GM18870 (cell line): ENCODE results near the gene PRKCE.

Source experiments
- ATAC-seq: cut with Tn5 transposase; IDR thresholded peaks from one replicate; pipeline ENCODE4 v1.9.1; 2021; ENCODE audit warnings: moderate library complexity; ENCODE audit not compliant: unreplicated experiment

The PRKCE gene

DNA sequence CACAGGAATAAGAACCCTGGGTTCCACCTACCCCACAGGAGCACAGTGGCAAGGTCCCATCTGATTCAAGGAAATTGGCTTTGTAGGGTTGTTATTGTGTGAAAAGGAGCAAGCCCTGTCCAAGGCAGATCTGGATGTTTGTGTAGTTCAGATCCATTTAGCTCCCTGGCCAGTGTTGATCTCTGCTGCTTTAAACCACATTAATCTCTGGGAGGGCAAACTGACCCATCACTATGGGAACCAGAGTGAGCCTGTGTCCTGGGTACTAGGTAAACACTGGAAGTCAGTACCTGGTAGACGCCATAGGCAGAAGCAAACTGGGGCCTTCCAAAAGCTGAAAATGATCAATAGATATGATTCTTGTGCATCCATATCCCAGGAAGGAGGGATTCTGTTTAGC lies 374.2 kb downstream of the PRKCE start:
- ATAC-seq = no peak

DNA sequence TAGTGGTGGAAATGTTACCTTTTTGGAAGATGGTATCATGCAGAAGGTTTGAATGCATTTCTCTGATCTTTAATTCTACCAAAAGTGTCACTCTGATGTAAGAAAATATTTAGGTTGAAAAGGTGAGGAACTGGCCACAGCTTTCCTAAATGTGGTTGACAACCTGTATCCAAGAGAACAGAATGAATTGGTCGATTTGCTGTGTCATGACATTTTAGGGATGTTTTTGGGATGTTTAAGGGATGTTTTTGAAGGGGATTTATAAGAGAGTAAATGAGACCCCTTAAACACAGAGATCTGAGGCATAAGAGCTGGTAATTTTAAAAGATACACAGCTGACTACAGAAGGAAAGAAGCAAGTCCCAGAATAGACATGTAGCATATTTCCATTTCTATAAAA lies 375.0 kb downstream of the PRKCE start:
- no peak for ATAC-seq

GRCh38 chr2:46029332-46029811 lies 377.9 kb downstream of the PRKCE start:
- ATAC-seq = no peak

DNA sequence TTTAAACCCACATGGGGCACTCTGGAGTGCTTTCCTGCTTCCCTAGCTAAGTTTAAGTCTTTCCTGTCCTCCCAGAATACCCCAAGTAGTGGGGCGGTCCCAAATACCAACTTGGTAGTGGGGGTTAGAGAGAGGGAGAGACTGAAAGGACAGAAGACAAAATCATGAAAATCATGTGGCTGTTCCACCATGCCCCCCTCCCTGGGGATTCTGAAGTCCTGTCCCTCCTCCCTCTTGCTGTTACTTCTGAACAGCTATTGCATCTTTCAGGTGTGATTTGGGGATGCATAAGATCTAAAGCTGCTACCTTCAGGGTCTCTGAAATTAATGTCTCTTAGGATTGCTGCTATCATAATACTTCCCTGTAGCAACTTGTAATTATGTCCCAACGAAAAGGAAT lies 378.9 kb downstream of the PRKCE start:
- ATAC-seq = no peak

GRCh38 chr2:46032161-46032813 lies 380.8 kb downstream of the PRKCE start:
- no peak for ATAC-seq

DNA sequence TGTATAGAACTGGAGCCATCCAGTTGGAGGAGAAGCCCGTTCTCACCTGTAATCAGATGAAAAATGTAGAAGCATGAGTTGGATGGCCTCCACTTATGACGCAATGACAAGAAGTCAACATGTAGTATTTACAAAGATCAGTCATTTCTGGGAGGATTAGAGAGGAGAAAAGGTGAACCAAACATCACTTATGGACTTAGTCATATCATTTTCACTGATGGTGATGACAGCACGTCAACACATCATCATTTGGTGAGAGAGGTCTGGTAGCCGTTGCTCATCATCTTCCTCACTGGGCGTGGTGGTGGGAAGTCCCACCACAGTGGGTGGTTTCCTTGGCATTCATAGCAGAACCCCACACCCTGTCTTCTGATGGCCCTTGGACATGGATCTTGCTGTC lies 381.5 kb downstream of the PRKCE start:
- no peak for ATAC-seq

DNA sequence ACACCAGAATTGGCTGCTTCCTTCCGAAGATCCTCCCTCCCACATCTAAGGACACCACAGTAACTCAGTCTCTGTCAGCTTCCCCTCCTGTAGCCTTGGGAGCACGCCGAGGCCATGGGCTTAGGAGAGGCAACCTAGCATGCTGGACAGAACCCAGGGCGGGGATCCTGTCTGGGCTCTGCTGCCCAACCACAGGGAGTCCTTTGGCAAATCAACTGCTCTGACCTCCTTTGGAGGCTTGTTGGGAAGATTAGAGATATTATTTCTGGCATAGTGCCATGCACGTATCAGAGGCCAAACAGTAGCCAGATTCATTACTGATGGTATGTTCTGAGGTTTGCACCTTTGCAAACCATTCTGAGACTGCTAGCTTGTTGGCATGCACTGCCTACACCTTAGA lies 383.1 kb downstream of the PRKCE start:
- no peak for ATAC-seq

GRCh38 chr2:46036929-46037328 lies 385.5 kb downstream of the PRKCE start:
- no peak for ATAC-seq

- ATAC-seq = no peak
Measured at GRCh38 chr2:46039543-46040303, 388.2 kb downstream of the PRKCE start.

DNA sequence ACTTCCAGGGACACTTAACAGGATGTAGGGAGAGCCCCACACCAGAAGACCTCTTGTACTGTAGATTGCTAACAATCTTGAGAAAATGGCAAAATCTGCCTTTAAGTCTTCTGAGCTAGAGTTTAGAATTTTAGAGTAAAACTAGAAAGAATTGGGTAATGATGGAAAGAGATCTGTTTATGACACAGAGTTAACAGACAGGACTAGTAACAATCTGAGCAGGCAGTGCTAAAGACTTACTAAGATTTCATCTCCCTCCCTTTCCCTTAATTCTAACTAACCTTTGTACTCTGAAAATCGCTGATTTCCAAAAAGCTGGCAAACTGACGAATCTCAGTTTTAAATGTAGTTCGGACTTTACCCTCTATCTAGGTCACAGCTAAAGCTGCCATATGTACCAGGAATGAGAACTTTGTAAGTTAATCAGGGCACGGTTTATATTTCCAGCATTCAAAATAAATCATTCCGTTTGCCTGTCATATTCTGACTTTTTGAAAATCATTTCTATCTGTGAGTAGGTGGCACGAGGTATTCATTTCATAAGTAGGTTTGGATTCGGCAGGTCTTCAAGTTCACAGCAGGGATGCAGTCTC lies 389.2 kb downstream of the PRKCE start:
- no peak for ATAC-seq

DNA sequence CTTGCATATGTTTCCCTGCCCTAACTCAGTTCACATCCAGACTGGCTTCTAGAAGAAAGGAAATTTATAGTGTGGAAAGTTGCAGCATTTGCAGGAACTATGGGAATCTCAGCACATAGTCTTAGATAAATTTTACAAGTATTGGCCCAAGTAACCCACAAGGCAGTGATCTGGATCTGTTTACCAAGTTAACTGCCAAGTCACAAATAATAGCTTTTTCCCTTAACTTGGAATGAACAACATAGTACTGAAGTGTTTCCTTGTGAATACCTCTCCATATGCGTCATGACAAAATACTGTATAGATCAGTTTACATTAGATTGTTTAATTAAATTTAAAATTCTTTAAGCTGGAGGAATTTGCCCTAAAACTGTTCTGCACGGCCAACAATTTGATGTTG lies 390.0 kb downstream of the PRKCE start:
- ATAC-seq = no peak

- no peak for ATAC-seq
Measured at GRCh38 chr2:46042207-46042637, 390.7 kb downstream of the PRKCE start.

DNA sequence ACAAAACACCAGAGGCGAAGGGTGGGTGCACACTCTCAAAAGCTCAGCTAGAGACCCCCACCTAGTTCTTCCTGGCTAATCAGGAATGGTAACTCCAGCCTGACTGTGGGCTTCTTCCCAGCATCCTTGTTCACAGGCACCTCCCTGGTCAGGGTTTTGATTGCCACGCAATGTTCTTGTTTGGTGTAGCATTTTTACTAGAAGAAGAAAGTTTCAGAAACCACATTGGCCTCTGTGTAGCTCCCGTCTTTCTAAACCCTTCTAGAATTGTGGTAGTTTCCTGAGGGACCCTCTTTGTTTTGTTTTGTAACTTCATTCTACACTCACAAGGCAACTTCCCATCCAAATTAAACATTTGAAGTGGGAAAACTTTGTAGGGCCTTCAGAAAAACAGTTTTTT lies 391.2 kb downstream of the PRKCE start:
- no peak for ATAC-seq

- no peak for ATAC-seq
Measured at GRCh38 chr2:46045888-46046287, 394.4 kb downstream of the PRKCE start.

- no peak for ATAC-seq
Measured at GRCh38 chr2:46047290-46047689, 395.8 kb downstream of the PRKCE start.

- ATAC-seq = no peak
Measured at GRCh38 chr2:46048693-46049092, 397.2 kb downstream of the PRKCE start.

DNA sequence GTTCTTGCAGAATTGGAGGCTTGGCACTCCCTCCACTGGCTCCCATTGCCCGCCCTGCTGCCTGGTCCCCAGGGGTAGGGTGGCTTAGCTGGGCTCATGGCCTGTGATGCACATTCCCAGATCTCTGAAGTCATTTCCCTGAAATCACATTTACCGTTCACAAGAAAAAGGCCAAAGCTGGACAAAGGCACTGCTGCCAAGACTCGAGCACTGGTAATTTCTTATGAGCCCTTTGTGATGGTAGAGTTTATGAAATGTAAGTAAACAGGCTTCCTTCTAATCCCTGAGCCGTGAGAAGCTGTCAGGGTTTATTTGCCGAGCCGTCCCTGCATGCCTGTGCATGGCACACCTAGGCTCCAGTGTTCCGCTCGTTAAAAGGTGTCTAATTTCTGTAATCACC lies 398.6 kb downstream of the PRKCE start:
- ATAC-seq = no peak

DNA sequence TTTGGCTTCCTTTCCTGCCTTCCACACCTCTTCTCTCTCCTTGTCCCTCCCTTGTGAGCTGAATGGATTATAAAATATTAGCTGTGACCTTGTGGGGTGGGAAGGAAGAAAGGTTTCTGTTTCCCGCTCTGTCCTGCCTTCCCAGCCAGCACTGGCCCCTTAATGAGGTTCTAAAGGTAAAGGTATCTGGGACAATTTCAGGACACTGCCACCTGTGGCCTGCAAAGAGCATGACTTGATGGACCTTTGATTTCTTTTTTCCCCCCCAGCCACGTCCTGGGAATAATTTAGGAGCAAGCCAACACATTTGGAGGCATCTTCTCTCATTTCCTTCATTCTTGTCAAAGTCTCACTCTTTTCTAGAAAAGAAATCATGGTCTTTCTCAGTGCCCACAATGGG lies 399.0 kb downstream of the PRKCE start:
- ATAC-seq = no peak

DNA sequence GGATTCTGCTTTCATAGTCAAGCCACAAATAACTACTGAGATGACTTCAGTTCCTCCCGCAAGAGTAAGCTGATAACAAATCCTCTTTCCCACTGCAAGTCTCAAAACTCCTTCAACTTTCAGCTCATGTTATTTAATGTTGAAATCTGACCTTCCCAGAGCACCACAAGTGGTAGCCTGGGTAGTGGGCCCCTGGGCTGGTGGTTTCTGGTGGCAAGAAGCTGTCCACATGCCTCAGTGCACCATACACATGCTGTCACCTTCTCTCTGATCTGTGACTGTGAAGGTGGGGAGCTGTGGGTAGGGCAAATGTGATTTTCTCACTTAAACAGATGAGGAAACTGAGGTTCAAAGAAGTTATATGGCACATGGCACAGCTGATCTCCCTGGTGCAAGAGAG lies 399.6 kb downstream of the PRKCE start:
- no peak for ATAC-seq

DNA sequence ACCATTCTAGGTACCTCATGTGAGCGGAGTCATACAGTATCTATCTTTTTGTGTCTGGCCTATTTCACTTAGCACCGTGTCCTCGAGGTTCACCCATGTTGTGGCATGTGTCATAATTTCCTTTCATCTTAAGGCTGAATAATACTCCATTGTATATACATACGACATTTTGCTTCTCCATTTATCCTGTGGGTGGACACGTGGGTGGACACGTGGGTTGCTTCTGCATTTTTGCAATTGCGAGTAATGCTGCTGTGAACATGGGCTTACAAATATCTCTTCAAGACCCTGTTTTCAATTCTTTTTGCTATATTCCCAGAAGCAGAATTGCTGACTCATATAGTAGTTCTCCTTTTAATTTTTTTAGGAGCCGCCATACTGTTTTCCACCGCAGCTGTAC lies 402.1 kb downstream of the PRKCE start:
- no peak for ATAC-seq

DNA sequence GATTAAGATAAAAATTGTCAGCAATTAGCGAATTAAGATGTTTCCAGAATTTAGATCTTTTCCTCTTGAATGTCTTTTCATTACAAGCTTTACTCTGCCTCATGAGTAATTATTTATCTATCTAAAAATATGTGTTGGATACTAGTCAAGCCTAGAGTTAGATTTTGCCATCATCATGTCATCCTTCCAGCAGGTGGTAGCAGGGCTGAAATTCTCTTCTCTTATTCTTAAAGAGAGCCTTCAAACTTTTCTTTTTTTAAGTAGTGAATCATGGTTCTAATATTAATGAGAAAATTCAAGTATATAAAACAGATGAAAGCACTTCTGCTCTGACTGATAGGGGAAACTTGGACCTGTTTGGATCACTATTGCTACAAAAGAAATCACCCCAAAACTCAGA lies 405.1 kb downstream of the PRKCE start:
- no peak for ATAC-seq

DNA sequence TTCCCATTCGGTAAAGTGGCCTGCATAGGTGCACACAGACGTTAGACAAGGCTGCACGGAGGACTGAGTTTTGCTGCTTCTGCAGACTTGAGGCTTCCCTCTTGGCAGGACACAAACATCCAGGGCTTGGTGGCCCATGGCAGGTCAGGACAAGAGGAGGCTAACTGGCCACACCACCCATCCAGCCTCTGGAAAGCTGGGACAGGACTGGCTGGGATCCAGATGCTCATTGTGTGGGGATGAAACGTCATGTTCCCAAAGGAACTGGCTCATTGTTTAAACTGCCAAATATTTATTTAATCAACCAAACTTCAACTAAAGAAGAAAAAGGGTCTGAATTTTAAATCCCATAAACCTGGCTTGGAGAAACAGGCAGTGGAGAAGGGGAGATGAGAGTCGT lies 406.7 kb downstream of the PRKCE start:
- no peak for ATAC-seq
